Measurements from ENCODE around the gene IDE. TPM values are rescaled to one million over a fixed set of nuclear protein-coding genes. Genes with fewer than 3 reads are reported as not detected.
"Not testable (repeated sequence)": the region's sequence is repeated elsewhere in the genome, so short reads cannot be mapped to it uniquely, and the experiment has no call there.

IDE gene
- total RNA-seq, 1 donor from 2014 or later: 47.6 TPM

DNA sequence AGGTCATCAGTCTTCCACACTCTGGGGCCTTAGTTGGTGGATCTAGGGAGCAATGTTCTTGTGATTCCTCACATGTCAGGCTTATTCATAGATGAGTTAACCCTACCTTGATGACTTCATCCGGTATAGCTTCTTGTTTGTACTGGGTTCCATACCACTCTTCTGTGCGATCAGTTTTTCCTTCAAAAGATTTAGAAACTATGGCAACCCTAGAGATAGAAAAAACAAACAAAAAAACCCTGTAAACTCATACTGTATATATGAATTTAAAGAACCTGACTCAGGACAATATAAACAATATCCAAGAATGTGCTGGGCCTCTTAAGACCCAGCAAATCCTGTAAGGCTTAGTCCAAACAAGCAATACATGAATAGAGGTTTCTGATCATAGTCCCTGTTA lies 83.5 kb downstream of the IDE start:
- DNase-seq (ENCODE audit: low spot score): no peak

DNA sequence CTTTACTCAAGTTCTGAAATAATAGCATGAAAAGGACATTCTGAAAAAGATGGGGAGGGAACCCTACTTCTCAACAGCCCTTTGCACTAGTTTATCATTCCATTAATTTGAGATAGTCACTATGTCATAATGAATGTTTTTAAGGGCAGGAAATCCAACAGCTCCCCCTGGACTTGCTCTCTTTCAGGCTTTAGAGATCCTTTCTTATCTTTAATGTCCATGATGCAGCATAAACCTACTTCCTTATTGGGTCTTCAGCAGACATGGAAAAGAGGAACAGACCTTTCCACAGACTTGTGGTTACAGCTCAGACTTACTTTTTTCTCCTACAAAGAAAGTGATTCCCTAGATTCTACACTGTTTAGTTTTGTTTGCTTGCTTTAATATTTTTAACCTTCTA lies 87.3 kb downstream of the IDE start:
- DNase-seq (ENCODE audit: low spot score): no peak

GRCh38 chr10:92483539-92483938 lies 90.4 kb downstream of the IDE start:
- DNase-seq (ENCODE audit: low spot score): no peak

DNA sequence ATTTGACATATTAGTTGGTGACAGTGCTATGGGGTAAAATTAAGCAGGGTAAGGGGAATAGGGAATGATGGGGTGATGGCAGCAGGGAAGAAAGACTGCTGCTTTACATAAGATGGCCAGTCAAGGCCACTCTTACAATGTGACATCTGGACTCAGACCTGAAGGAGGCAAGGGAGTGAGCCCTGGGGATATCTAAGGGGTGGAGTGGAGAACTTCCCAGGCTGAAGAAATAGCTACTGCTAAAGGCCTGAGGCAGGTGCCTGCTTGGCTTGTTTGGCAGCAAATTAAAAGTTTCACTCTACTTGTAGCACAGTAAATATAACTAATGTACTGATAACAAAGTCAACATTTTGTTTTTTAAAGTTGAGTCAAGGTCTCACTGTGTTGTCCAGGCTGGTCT lies 93.5 kb downstream of the IDE start:
- no peak for DNase-seq (ENCODE audit: low spot score)

DNA sequence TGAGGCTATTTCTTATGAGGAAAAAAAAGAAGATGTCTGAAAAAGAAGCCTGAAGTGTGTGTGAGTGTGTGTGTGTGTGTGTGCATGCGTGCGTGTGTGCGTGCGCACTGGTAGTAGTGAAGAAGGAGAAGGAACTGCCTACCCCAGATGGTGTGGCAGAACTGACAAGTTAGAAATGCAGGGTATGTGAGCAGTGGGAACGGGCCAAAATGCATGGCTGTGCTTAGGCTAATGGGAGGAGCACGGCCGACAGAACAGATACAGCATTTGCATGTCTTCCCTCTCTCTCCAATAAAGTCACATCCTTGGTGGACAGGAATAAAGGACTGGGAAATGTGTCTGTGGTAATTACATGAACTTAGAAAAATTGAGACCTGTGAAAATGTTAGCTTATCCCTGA lies 94.3 kb downstream of the IDE start:
- no peak for DNase-seq (ENCODE audit: low spot score)

DNA sequence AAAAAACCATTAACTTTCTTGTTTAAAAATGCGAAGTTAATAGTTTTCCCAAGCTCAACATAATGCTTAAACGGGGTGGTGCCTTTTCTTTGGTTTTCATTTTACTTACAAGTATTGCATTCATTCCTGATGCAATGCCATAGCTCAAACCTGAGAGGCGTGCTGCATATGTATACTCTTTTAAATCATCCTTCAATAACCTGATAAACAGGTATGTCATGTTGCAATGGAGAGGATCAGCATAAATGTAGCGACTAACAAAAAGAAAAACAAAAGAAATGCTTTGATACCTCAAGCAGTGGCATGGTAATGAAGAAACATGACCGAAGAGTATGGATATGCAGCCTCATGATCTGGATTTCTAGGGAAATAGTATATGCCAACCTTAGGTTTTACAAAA lies 95.4 kb downstream of the IDE start:
- no peak for DNase-seq (ENCODE audit: low spot score)

- no peak for DNase-seq (ENCODE audit: low spot score)
These were observed 98.5 kb downstream of the IDE start for GRCh38 chr10:92475357-92475868.

DNA sequence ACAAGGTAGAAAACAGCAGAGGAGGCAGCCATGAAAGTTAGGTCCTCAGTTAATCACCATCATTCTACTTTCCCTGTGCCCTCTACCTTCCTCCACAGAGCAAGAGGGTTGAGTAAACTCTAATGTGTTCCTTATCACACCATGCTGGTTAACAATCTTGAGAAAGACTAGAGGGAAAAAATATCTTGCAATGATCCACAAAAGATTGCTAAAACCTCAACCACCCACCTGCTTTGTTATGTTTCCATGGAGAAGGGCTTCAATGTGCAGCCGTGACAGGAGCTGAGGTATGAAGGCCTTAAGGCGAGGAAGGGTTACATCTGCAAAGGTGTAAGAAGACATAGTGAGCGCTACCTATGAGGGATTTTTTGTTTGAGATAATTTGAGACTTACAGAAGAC lies 103.9 kb downstream of the IDE start:
- no peak for DNase-seq (ENCODE audit: low spot score)

DNA sequence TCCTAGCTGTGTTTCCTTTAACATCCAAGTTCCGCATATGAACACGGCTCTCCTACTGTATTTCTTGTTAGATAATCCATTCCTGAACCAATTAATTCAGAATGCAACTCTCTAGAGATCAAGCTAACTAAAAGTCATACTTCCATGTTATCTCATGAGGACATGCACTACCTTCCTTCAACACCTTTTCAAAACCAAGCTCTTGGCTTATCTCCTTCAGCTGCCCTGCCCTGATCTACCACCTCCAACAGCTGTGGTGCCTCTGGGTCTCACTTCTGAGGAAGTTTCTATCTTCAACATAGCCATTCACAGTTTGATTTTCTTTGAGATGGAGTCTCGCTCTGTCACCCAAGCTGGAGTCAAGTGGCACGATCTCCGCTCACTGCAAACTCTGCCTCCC lies 109.5 kb downstream of the IDE start:
- no peak for DNase-seq (ENCODE audit: low spot score)

DNA sequence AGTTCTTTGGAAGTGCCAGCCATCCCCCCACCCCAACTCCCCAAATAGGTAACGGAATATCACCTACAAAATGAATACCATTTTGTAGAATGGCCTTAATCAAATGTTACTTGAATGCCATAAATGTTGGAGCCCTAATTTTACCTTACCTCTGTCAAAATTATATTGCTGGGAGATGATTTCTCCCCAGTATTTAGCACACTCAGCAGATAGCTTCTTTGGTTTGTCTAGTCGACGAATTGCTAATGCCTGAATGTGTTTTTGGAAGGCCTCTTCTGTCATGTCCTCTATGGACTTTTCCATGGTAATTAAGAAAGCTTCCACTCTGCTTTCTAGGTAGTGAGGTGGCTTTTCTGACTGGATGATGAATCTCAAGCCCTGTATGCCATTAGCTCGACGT lies 110.3 kb downstream of the IDE start:
- no peak for DNase-seq (ENCODE audit: low spot score)

DNA sequence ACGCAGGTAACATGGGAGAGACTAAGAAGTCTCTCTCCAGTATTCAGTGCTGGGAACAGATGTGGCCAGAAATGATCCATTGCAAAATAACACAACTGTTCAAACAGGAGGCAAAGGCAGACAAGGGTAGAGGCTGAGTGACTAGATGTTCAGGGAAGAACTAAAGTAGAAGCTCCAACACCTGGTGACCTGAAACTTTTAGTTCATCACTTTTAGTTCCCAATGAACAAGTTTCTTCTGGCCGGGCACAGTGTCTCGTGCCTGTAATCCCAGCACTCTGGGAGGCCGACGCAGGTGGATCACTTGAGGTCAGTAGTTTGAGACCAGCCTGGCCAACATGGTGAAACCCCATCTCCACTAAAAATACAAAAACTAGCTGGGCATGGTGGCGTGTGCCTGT lies 118.9 kb downstream of the IDE start:
- DNase-seq (ENCODE audit: low spot score): not testable (repeated sequence)

DNA sequence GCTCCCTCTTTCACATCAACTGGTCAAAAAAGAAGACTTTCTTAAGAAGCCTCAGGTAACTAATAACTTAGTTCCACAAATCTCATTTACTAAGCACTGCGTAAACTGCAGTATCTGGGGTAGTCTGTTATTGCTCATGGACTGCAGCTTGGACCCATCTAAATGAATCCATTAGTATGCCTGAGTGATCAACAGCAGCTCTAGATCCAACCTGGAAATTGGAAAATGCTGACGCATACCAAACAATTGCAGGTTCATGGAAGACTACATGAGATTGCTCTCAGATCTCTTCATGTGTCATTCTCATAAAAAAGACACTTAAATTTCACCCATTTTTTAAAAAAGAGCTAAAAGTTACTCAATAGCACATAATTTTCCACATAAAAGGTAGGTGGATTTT lies 121.6 kb downstream of the IDE start:
- DNase-seq (ENCODE audit: low spot score): no peak

DNA sequence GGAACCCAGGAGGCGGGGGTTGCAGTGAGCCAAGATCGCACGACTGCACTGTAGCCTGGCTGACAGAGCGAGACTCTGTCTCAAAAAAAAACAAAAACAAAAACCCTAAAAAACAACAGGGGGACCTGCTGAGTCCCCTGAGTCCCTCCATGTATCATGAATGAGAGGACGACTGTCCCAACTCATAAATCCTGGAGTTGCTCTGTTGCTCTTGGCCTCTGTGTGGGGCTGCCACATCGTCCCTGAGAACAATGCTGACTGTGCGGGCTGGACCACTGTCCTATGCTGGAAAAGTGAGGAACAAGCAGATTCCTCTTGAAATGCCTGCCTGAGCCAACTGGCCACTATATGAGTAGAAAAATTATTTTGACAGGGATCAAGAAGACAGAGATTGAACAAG lies 122.5 kb downstream of the IDE start:
- no peak for DNase-seq (ENCODE audit: low spot score)

DNA sequence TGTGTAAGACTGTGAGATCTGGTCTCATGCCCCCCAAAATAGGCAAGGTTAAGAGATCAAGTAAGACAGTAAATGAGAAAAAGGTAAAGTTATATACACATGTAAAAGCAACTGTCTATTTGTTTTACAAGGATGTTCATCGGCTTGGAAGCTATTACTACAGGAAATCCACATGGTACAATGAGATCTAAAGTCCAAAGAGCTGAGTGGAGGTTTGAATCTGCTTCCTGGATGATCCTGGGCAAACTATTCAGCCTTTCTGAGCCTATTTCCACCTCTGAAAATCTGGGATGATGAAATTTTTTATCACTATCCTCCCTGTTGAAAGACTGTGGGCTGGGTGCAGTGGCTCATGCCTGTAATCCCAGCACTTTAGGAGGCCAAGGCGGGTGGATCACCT lies 123.0 kb downstream of the IDE start:
- no peak for DNase-seq (ENCODE audit: low spot score)

- no peak for DNase-seq (ENCODE audit: low spot score)
These were observed 133.3 kb downstream of the IDE start for GRCh38 chr10:92440578-92440977.

- no peak for DNase-seq (ENCODE audit: low spot score)
These were observed 135.7 kb downstream of the IDE start for GRCh38 chr10:92438220-92438619.

DNA sequence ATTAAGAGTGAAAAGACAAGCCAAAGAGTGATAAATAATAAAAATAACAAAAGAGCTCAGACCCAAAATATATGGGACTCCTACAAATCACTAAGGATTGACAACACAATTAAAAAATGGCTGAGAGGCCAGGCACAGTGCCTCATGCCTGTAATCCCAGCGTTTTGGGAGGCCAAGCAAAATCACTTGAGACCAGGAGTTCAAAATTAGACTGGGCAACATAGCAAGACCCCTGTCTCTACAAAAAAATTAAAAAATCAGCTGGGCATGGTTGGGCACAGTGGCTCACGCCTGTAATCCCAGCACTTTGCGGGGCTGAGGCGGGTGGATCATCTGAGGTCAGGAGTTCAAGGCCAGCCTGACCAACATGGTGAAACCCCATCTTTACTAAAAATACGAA lies 137.3 kb downstream of the IDE start:
- no peak for DNase-seq (ENCODE audit: low spot score)

GRCh38 chr10:92436065-92436464 lies 137.8 kb downstream of the IDE start:
- DNase-seq (ENCODE audit: low spot score): not testable (repeated sequence)

GRCh38 chr10:92434385-92434784 lies 139.5 kb downstream of the IDE start:
- DNase-seq (ENCODE audit: low spot score): no peak

DNA sequence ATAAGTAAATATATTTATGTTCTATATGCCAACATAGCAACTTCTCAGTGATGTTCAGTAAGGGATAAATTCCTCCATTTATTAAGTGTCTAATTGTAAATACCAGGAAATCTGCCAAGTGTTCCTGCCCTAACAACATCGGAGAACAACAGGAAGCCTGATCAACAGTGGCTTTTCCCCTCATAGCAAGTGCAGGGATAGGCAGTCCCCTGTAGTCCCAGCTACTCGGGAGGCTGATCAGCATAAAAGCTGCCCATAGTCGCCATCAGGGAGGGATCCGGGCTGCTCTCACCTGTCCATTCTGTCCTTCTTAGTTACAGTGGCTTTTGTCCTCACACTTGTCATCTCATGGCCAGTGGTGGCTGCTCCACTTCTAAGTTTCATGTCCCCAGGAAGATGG lies 141.3 kb downstream of the IDE start:
- no peak for DNase-seq (ENCODE audit: low spot score)

DNA sequence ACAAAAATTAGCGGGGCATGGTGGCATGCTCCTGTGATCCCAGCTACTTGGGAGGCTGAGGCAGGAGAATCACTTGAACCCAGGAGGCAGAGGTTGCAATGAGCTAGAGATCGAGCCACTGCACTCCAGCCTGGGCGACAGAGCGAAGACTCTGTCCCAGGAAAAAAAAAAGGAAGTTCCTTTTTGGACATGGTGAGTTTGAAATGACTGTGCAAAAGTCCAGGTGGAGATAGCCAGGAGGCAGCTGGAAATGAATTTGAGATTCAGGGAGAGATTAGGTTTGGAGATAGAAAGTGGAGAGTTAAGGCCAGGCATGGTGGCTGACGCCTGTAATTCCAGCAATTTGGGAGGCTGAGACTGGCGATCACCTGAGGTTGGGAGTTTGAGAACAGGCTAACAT lies 143.8 kb downstream of the IDE start:
- no peak for DNase-seq (ENCODE audit: low spot score)

- DNase-seq (ENCODE audit: low spot score): no peak
These were observed 152.3 kb downstream of the IDE start for GRCh38 chr10:92421550-92421949.

- DNase-seq (ENCODE audit: low spot score): no peak
These were observed 153.2 kb downstream of the IDE start for GRCh38 chr10:92420546-92421275.
